ENCODE measurements around the gene CYP27A1.
"Not testable (repeated sequence)": the region's sequence is repeated elsewhere in the genome, so short reads cannot be mapped to it uniquely, and the experiment has no call there.

The CYP27A1 gene

GRCh38 chr2:218781691-218782527, at the start of gene CYP27A1:
TSS of gene CYP27A1 (plus strand) at chr2:218782147. CDS start at chr2:218782183, 36 bp downstream.
- no peak for DNase-seq (ENCODE audit: low read depth, low spot score)

- DNase-seq (ENCODE audit: low read depth, low spot score), result no peak
These were observed 49.2 kb upstream of the CYP27A1 start for GRCh38 chr2:218732761-218733158.

GRCh38 chr2:218733171-218734021, 48.6 kb upstream of the CYP27A1 start:
- DNase-seq (ENCODE audit: low read depth, low spot score), result no peak

GRCh38 chr2:218734190-218734975, 47.6 kb upstream of the CYP27A1 start:
- no peak for DNase-seq (ENCODE audit: low read depth, low spot score)

- DNase-seq (ENCODE audit: low read depth, low spot score), result no peak
These were observed 45.4 kb upstream of the CYP27A1 start for GRCh38 chr2:218736531-218736930.

GRCh38 chr2:218743068-218743467, 38.9 kb upstream of the CYP27A1 start:
- DNase-seq (ENCODE audit: low read depth, low spot score), result no peak

- DNase-seq (ENCODE audit: low read depth, low spot score), result no peak
These were observed 37.3 kb upstream of the CYP27A1 start for GRCh38 chr2:218744615-218745014.

GRCh38 chr2:218745160-218745558, 36.8 kb upstream of the CYP27A1 start:
- no peak for DNase-seq (ENCODE audit: low read depth, low spot score)

- no peak for DNase-seq (ENCODE audit: low read depth, low spot score)
These were observed 36.1 kb upstream of the CYP27A1 start for GRCh38 chr2:218745559-218746469.

- no peak for DNase-seq (ENCODE audit: low read depth, low spot score)
These were observed 35.5 kb upstream of the CYP27A1 start for GRCh38 chr2:218746470-218746795.

GRCh38 chr2:218746960-218747359, 35.0 kb upstream of the CYP27A1 start:
- no peak for DNase-seq (ENCODE audit: low read depth, low spot score)

- no peak for DNase-seq (ENCODE audit: low read depth, low spot score)
These were observed 33.1 kb upstream of the CYP27A1 start for GRCh38 chr2:218748741-218749441.

GRCh38 chr2:218754201-218754600, 27.7 kb upstream of the CYP27A1 start:
- no peak for DNase-seq (ENCODE audit: low read depth, low spot score)

GRCh38 chr2:218754781-218755180, 27.2 kb upstream of the CYP27A1 start:
- no peak for DNase-seq (ENCODE audit: low read depth, low spot score)

GRCh38 chr2:218755198-218755566, 26.8 kb upstream of the CYP27A1 start:
- no peak for DNase-seq (ENCODE audit: low read depth, low spot score)

GRCh38 chr2:218755567-218756404, 26.2 kb upstream of the CYP27A1 start:
- DNase-seq (ENCODE audit: low read depth, low spot score), result no peak

- DNase-seq (ENCODE audit: low read depth, low spot score), result no peak
These were observed 25.2 kb upstream of the CYP27A1 start for GRCh38 chr2:218756599-218757377.

- DNase-seq (ENCODE audit: low read depth, low spot score), result no peak
These were observed 20.2 kb upstream of the CYP27A1 start for GRCh38 chr2:218761795-218762194.

GRCh38 chr2:218772759-218773158, 9.2 kb upstream of the CYP27A1 start:
- DNase-seq (ENCODE audit: low read depth, low spot score), result not testable (repeated sequence)

Data from iPS DF 19.7 (cell line).